HepG2 (cell line): ENCODE measurements around the gene ZNF276. TPM values are rescaled to one million over a fixed set of nuclear protein-coding genes. Genes with fewer than 3 reads are reported as not detected.

Experiments
- AFF4 ChIP-seq: sonication (generic); formaldehyde crosslinking; IDR thresholded peaks from 2 replicates; pipeline ENCODE4 v1.4.0; 2020; ENCODE audit warnings: missing genetic modification reagents
- CREBL2 ChIP-seq: sonication (generic); formaldehyde crosslinking; IDR thresholded peaks from 2 replicates; pipeline ENCODE4 v1.8.1; 2023; ENCODE audit warnings: missing genetic modification reagents, mild to moderate bottlenecking, borderline replicate concordance
- ELF1 ChIP-seq: sonication (generic); formaldehyde crosslinking; IDR thresholded peaks from 2 replicates; pipeline ENCODE4 v1.4.0; 2020; ENCODE audit warnings: missing genetic modification reagents
- FOXO1 ChIP-seq: sonication (generic); formaldehyde crosslinking; IDR thresholded peaks from 2 replicates; pipeline ENCODE4 v1.4.0; 2020; ENCODE audit warnings: missing genetic modification reagents
- KDM3A ChIP-seq: IDR thresholded peaks from 2 replicates; pipeline ENCODE4 v1.6.1; 2018; ENCODE audit warnings: low read depth, missing compliant biosample characterization
- NFE2L2 ChIP-seq: fragments of 150-350 bp; IDR thresholded peaks from 2 replicates; pipeline ENCODE4 v1.6.1; 2014; ENCODE audit warnings: low read length
- PRDM4 ChIP-seq: sonication (generic); formaldehyde crosslinking; IDR thresholded peaks from 2 replicates; pipeline ENCODE4 v1.9.0; 2021; ENCODE audit warnings: missing genetic modification reagents, borderline replicate concordance
- PREB ChIP-seq: sonication (generic); formaldehyde crosslinking; IDR thresholded peaks from 2 replicates; pipeline ENCODE4 v1.4.0; 2020; ENCODE audit warnings: missing genetic modification reagents
- SAFB2 ChIP-seq: sonication (generic); formaldehyde crosslinking; IDR thresholded peaks from 2 replicates; pipeline ENCODE4 v1.5.1; 2020; ENCODE audit warnings: missing genetic modification reagents, low read depth, mild to moderate bottlenecking, borderline replicate concordance
- XBP1 ChIP-seq: sonication (generic); formaldehyde crosslinking; IDR thresholded peaks from 2 replicates; pipeline ENCODE4 v1.5.0; 2020; ENCODE audit warnings: missing genetic modification reagents
- ZBTB33 ChIP-seq: sonication (generic); formaldehyde crosslinking; IDR thresholded peaks from 2 replicates; pipeline ENCODE4 v1.4.0; 2020; ENCODE audit warnings: missing genetic modification reagents
- ZNF17 ChIP-seq: sonication (generic); formaldehyde crosslinking; IDR thresholded peaks from 2 replicates; pipeline ENCODE4 v1.5.0; 2020; ENCODE audit warnings: mild to moderate bottlenecking, missing genetic modification reagents
- ZNF253 ChIP-seq: sonication (generic); formaldehyde crosslinking; IDR thresholded peaks from 2 replicates; pipeline ENCODE4 v1.8.0; 2022; ENCODE audit warnings: mild to moderate bottlenecking, missing genetic modification reagents, borderline replicate concordance
- ZNF446 ChIP-seq: sonication (generic); formaldehyde crosslinking; IDR thresholded peaks from 2 replicates; pipeline ENCODE4 v1.5.0; 2020; ENCODE audit warnings: mild to moderate bottlenecking, missing genetic modification reagents
- ZNF800 ChIP-seq: sonication (generic); formaldehyde crosslinking; IDR thresholded peaks from 2 replicates; pipeline ENCODE4 v1.4.0; 2020; ENCODE audit warnings: missing genetic modification reagents
- polyA plus RNA-seq, 8 experiments: library from polyadenylated mRNA; depleted of rRNA in 3 of 8; stranded (reverse) in 7 of 8; unstranded in 1 of 8; fragments of >200 nt; fragmentation: Illumina TruSeq in 4 of 8; extraction: Trizol in 4 of 8; gene quantifications; 2 replicates each; pipeline versions ENCODE4 v1.2.1 to v1.2.3, GENCODE V29; 2011 to 2016; ENCODE audit warnings: low read depth in 4 of 8, missing spikeins in 1 of 8, mixed read lengths in 1 of 8; ENCODE audit not compliant: insufficient read depth in 1 of 8
- total RNA-seq, 5 experiments: library from RNA; depleted of rRNA; stranded (reverse); fragments of >200 nt; fragmentation: Illumina TruSeq; extraction: Trizol; gene quantifications; 2 replicates each; pipeline ENCODE4 v1.2.3, GENCODE V29; 2016; ENCODE audit warnings: low read depth in 1 of 5

The ZNF276 gene
- total and polyA plus RNA-seq, 2 of the 13 experiments (the other 11 are each of a cell fraction or from before 2014, with no cell fraction given): 17.7 to 18.0 TPM

- TF ChIP-seq AFF4 (CRISPR knock-in tag) (no peak), SAFB2 (CRISPR knock-in tag) (peak; percentile 91; the same call in 1 of the 2 replicates), PRDM4 (no peak), ZNF253 (CRISPR knock-in tag) (peak; percentile 43; the same call in 1 of the 2 replicates), ZNF800 (0 out of 2 replicates have a peak, but pooled peaks have one; percentile 50), ZNF446 (no peak), ZNF17 (no peak), XBP1 (CRISPR knock-in tag) (no peak), CREBL2 (CRISPR knock-in tag) (no peak; the same call in 1 of the 2 replicates), ZBTB33 (CRISPR knock-in tag) (no peak), NFE2L2 (no peak), ELF1 (CRISPR knock-in tag) (no peak; the same call in 1 of the 2 replicates), PREB (CRISPR knock-in tag) (no peak), FOXO1 (no peak), KDM3A (CRISPR knock-in tag) (peak; percentile 62; the same call in 1 of the 2 replicates)
Observed at GRCh38 chr16:89700649-89701424, 20.5 kb upstream of the ZNF276 start (continued).
